Hippocampal formation (tissue), 2 donors: Measurements from ENCODE around the gene UBQLN3.

ENCODE experiments used
- DNase-seq, 2 donors: peaks; one replicate each; lab custom pipeline; 2025; lab: John Stamatoyannopoulos, UW

Gene UBQLN3

GRCh38 chr11:5509803-5510202 is at the start of gene UBQLN3:
Gene UBQLN3, minus strand, starts transcription at chr11:5509957. Its CDS starts 399 bp downstream, at chr11:5509558.
- no peak for DNase-seq

- DNase-seq: no peak
These were observed 48.0 kb upstream of the UBQLN3 start for GRCh38 chr11:5557751-5558150.

GRCh38 chr11:5556596-5557188 is 46.9 kb upstream of the UBQLN3 start:
- DNase-seq: no peak

- DNase-seq: peak in 1 of 2 donors; percentile 11
These were observed 43.6 kb upstream of the UBQLN3 start for GRCh38 chr11:5553343-5553742.

- DNase-seq: no peak
These were observed 40.8 kb upstream of the UBQLN3 start for GRCh38 chr11:5550440-5551095.

GRCh38 chr11:5548440-5548839 is 38.7 kb upstream of the UBQLN3 start, which contains the start of gene OR52H1:
Gene OR52H1, minus strand, starts transcription at chr11:5548540. Its CDS starts 3,035 bp downstream, at chr11:5545505.
- no peak for DNase-seq

GRCh38 chr11:5547982-5548381 is 38.2 kb upstream of the UBQLN3 start:
- no peak for DNase-seq

GRCh38 chr11:5546457-5546856 is 36.7 kb upstream of the UBQLN3 start:
- DNase-seq: no peak

- DNase-seq: no peak
These were observed 31.7 kb upstream of the UBQLN3 start for GRCh38 chr11:5541427-5541826.

GRCh38 chr11:5536482-5536881 is 26.7 kb upstream of the UBQLN3 start:
- no peak for DNase-seq

- DNase-seq: no peak
These were observed 24.3 kb upstream of the UBQLN3 start for GRCh38 chr11:5534046-5534445.

- DNase-seq: no peak
These were observed 21.5 kb upstream of the UBQLN3 start for GRCh38 chr11:5531053-5531831.

GRCh38 chr11:5528495-5528894 is 18.7 kb upstream of the UBQLN3 start:
- DNase-seq: no peak

GRCh38 chr11:5527716-5528115 is 18.0 kb upstream of the UBQLN3 start:
- no peak for DNase-seq

GRCh38 chr11:5524756-5525155 is 15.0 kb upstream of the UBQLN3 start:
- DNase-seq: no peak

- DNase-seq: no peak
These were observed 12.6 kb upstream of the UBQLN3 start for GRCh38 chr11:5522308-5522707.

GRCh38 chr11:5521540-5521939 is 11.8 kb upstream of the UBQLN3 start:
- DNase-seq: no peak

- no peak for DNase-seq
These were observed 6.8 kb upstream of the UBQLN3 start, which contains the start of gene UBQLNL for GRCh38 chr11:5516599-5516998. Gene UBQLNL, minus strand, starts transcription at chr11:5516699. Its CDS starts 258 bp downstream, at chr11:5516441.

GRCh38 chr11:5514841-5515240 is 5.1 kb upstream of the UBQLN3 start:
- DNase-seq: no peak

- DNase-seq: no peak
These were observed 1.2 kb downstream of the UBQLN3 start for GRCh38 chr11:5508605-5509004.

GRCh38 chr11:5507933-5508305 is 1.8 kb downstream of the UBQLN3 start:
- no peak for DNase-seq

GRCh38 chr11:5507177-5507932 is 2.4 kb downstream of the UBQLN3 start:
- DNase-seq: no peak
